H9 (cell line): ENCODE data around the gene FAM78A. TPM values are rescaled to one million over a fixed set of nuclear protein-coding genes. Genes with fewer than 3 reads are reported as not detected.
A peak's percentile ranks its signal among the peaks of the same experiment; 100 is the strongest.

Source experiments
- DNase-seq: peaks from one replicate; pipeline ENCODE4 v3.0.0-alpha.2; 2017
- H2AFZ ChIP-seq: one replicate; pipeline ENCODE4 v1.6.1; 2013; ENCODE audit warnings: mild to moderate bottlenecking, low read length, control low read depth, moderate library complexity
- H2AK5ac ChIP-seq: 2 replicates; pipeline ENCODE4 v1.6.1; 2013; ENCODE audit warnings: low read length, control low read depth, mixed read lengths; ENCODE audit not compliant: insufficient read length
- H2BK120ac ChIP-seq: one replicate; pipeline ENCODE4 v1.6.1; 2013; ENCODE audit warnings: low read depth, mild to moderate bottlenecking, low read length, control low read depth, inconsistent platforms; ENCODE audit not compliant: poor library complexity, severe bottlenecking
- H2BK12ac ChIP-seq: 2 replicates; pipeline ENCODE4 v1.6.1; 2013; ENCODE audit warnings: low read length, control low read depth, mixed read lengths, low read depth; ENCODE audit not compliant: insufficient read length
- H2BK15ac ChIP-seq: 2 replicates; pipeline ENCODE4 v1.6.1; 2013; ENCODE audit warnings: low read depth, low read length, control low read depth
- H2BK20ac ChIP-seq: one replicate; pipeline ENCODE4 v1.6.1; 2013; ENCODE audit warnings: low read depth, mild to moderate bottlenecking, low read length, control low read depth, inconsistent platforms; ENCODE audit not compliant: poor library complexity, severe bottlenecking
- H2BK5ac ChIP-seq: 2 replicates; pipeline ENCODE4 v1.6.1; 2013; ENCODE audit warnings: low read length, control low read depth, mixed read lengths; ENCODE audit not compliant: insufficient read length
- H3K14ac ChIP-seq: 2 replicates; pipeline ENCODE4 v1.6.1; 2013; ENCODE audit warnings: low read length, control low read depth; ENCODE audit not compliant: insufficient read depth
- H3K18ac ChIP-seq: 2 replicates; pipeline ENCODE4 v1.6.1; 2013; ENCODE audit warnings: low read depth, mild to moderate bottlenecking, mixed read lengths, low read length, control low read depth; ENCODE audit not compliant: insufficient read length
- H3K23ac ChIP-seq: 2 replicates; pipeline ENCODE4 v1.6.1; 2013; ENCODE audit warnings: low read length, control low read depth, mixed read lengths, low read depth; ENCODE audit not compliant: insufficient read length
- H3K23me2 ChIP-seq: 2 replicates; pipeline ENCODE4 v1.6.1; 2013; ENCODE audit warnings: low read depth, mild to moderate bottlenecking, mixed read lengths, low read length, control low read depth; ENCODE audit not compliant: insufficient read length, poor library complexity, severe bottlenecking
- H3K27ac ChIP-seq: 2 replicates; pipeline ENCODE4 v1.5.1; 2013; ENCODE audit warnings: low read length, control low read depth, mixed read lengths, low read depth; ENCODE audit not compliant: insufficient read length
- H3K27me3 ChIP-seq: 2 replicates; pipeline ENCODE4 v1.6.1; 2013; ENCODE audit warnings: low read length, control low read depth, inconsistent platforms; ENCODE audit not compliant: insufficient read depth
- H3K4ac ChIP-seq: 2 replicates; pipeline ENCODE4 v1.6.1; 2013; ENCODE audit warnings: low read depth, mild to moderate bottlenecking, control low read depth, inconsistent platforms, low read length, moderate library complexity
- H3K4me1 ChIP-seq: 2 replicates; pipeline ENCODE4 v1.6.1; 2013; ENCODE audit warnings: low read length, control low read depth, inconsistent platforms; ENCODE audit not compliant: insufficient read depth
- H3K4me2 ChIP-seq: 2 replicates; pipeline ENCODE4 v1.6.1; 2013; ENCODE audit warnings: low read length, control low read depth, mixed read lengths; ENCODE audit not compliant: insufficient read length, insufficient read depth
- H3K56ac ChIP-seq: 2 replicates; pipeline ENCODE4 v1.6.1; 2013; ENCODE audit warnings: low read depth, mild to moderate bottlenecking, mixed read lengths, low read length, control low read depth; ENCODE audit not compliant: insufficient read length
- H3K79me1 ChIP-seq: 2 replicates; pipeline ENCODE4 v1.6.1; 2013; ENCODE audit warnings: low read depth, mild to moderate bottlenecking, moderate library complexity, low read length, control low read depth, inconsistent platforms; ENCODE audit not compliant: insufficient read depth, poor library complexity, severe bottlenecking
- H3K79me2 ChIP-seq: 2 replicates; pipeline ENCODE4 v1.6.1; 2013; ENCODE audit warnings: low read length, control low read depth, inconsistent platforms; ENCODE audit not compliant: insufficient read depth
- H3K9ac ChIP-seq: 2 replicates; pipeline ENCODE4 v1.6.1; 2013; ENCODE audit warnings: low read length, control low read depth, mixed read lengths; ENCODE audit not compliant: insufficient read length; ENCODE audit errors: extremely low read depth
- H3K9me3 ChIP-seq: one replicate; pipeline ENCODE4 v1.6.1; 2013; ENCODE audit warnings: low read depth, low read length, inconsistent platforms; ENCODE audit not compliant: control insufficient read depth
- H3T11ph ChIP-seq: one replicate; pipeline ENCODE4 v1.6.1; 2013; ENCODE audit warnings: mild to moderate bottlenecking, low read length, control low read depth, inconsistent platforms
- H4K20me1 ChIP-seq: one replicate; pipeline ENCODE4 v1.6.1; 2013; ENCODE audit not compliant: control insufficient read depth, insufficient read length, insufficient read depth
- H4K5ac ChIP-seq: 2 replicates; pipeline ENCODE4 v1.6.1; 2013; ENCODE audit warnings: low read depth, mild to moderate bottlenecking, mixed read lengths, low read length, control low read depth; ENCODE audit not compliant: insufficient read length
- H4K8ac ChIP-seq: replicated peaks from 2 replicates; pipeline ENCODE4 v1.6.1; 2013; ENCODE audit warnings: low read length, control low read depth, mixed read lengths, low read depth; ENCODE audit not compliant: insufficient read length
- H4K91ac ChIP-seq: 2 replicates; pipeline ENCODE4 v1.6.1; 2013; ENCODE audit warnings: low read depth, mild to moderate bottlenecking, moderate library complexity, mixed read lengths, low read length, control low read depth; ENCODE audit not compliant: insufficient read length
- H3K27ac Mint-ChIP-seq, 3 experiments: 2 replicates in 2 of 3; 3 replicates in 1 of 3; pipeline ENCODE4 v1.8.0; 2020 to 2021; ENCODE audit warnings: mixed read lengths in 3 of 3, mild to moderate bottlenecking in 1 of 3, moderate library complexity in 1 of 3
- H3K27me3 Mint-ChIP-seq: 2 replicates; pipeline ENCODE4 v1.8.0; 2021; ENCODE audit warnings: low read depth, mild to moderate bottlenecking, moderate library complexity, mixed read lengths
- H3K36me3 Mint-ChIP-seq, 3 experiments: 2 replicates in 2 of 3; 3 replicates in 1 of 3; pipeline ENCODE4 v1.8.0; 2020 to 2021; ENCODE audit warnings: low read depth in 3 of 3, mixed read lengths in 3 of 3; ENCODE audit not compliant: insufficient read depth in 1 of 3
- H3K4me1 Mint-ChIP-seq, 2 experiments: 2 replicates each; pipeline ENCODE4 v1.8.0; 2020; ENCODE audit warnings: mixed read lengths in 2 of 2
- H3K4me3 Mint-ChIP-seq, 2 experiments: 2 replicates in 1 of 2; 3 replicates in 1 of 2; pipeline ENCODE4 v1.8.0; 2020 to 2021; ENCODE audit warnings: mild to moderate bottlenecking in 2 of 2, mixed read lengths in 2 of 2, moderate library complexity in 1 of 2
- H3K9me3 Mint-ChIP-seq, 2 experiments: 2 replicates in 1 of 2; 3 replicates in 1 of 2; pipeline ENCODE4 v1.8.0; 2020; ENCODE audit warnings: mild to moderate bottlenecking in 2 of 2, mixed read lengths in 2 of 2, moderate library complexity in 1 of 2
- CTCF ChIP-seq: fragments of 200-600 bp; sonication (generic); conservative IDR thresholded peaks from 3 replicates; pipeline ENCODE4 v1.8.0; 2021; ENCODE audit warnings: antibody characterized with exemption, mild to moderate bottlenecking
- WGBS: extraction: QIAGEN DNeasy Blood & Tissue Kit; methylation state at CpG from one replicate; pipeline ENCODE4 v1.1.7; 2013; ENCODE audit warnings: missing lambda C conversion rate, low lambda C conversion rate, mixed read lengths; ENCODE audit not compliant: insufficient read length; ENCODE audit errors: extremely low coverage; 5-methylcytosine and 5-hydroxymethylcytosine counted together
- total RNA-seq: library from RNA; stranded (reverse); gene quantifications from 2 replicates; pipeline ENCODE4 v1.2.1, GENCODE V29; 2021

Gene FAM78A
- total RNA-seq, 1 experiment from 2014 or later: 1.9 TPM

DNA sequence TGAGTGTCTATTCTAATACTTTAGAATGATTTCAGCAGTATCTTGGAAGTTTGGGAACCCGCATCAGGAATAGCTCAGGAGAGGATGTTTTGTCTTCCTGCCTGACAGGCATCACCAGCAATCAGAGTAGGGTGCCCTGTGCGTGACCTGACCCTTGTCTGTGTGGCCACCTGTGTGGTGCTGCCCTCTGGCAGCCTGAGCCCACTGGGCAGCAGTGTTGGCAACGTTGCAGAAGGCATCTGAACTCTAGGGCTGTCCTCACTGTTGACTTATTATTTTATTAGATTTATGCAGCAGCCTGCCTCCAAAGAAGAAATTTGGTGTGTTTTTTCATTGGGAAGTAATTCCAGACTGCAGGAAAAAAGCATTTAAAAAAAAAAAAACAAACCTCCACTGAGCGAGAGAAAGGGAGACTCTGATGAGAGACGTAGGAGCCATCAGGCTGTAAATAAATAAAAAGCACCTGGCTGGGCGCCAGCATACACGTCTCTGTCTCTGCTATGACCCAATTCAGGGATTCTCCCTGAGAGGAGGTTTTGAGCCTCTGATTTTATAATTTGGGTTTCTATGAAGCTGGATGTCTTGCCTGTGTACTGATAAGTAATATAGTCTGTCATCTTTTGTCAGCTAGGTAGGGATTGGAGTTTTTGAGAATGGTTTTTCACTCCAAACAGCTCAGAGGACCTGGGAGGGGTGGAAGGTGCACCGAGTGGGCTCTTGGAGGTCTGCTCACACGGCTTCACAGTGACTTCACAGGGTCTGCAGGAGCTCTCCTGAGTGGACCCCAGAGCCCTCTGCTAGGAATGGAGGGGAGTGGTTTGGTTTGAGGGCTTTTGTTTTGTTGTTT lies 49.0 kb downstream of the FAM78A start:
- Histone ChIP-seq H2AK5ac (no peak overlapping the region), H3K9me3 (no peaks in the 10 kb centered on the region), H3K56ac (no peak overlapping the region), H3K79me1 (no peaks in the 10 kb centered on the region), H4K5ac (no peak overlapping the region), H3T11ph (no peak overlapping the region), H3K4ac (no peak overlapping the region), H3K79me2 (no peaks in the 10 kb centered on the region), H3K14ac (no peak overlapping the region), H3K9ac (no peak overlapping the region), H4K8ac (no peak overlapping the region), H2BK120ac (no peak overlapping the region), H3K18ac (no peak overlapping the region), H4K20me1 (no peaks in the 10 kb centered on the region), H2BK5ac (no peak overlapping the region), H3K23ac (no peak overlapping the region), H3K23me2 (no peaks in the 10 kb centered on the region), H2BK15ac (no peak overlapping the region), H2BK20ac (no peak overlapping the region), H3K27ac (no peak overlapping the region), H3K4me2 (no peak overlapping the region), H4K91ac (no peak overlapping the region), H2AFZ (no peak overlapping the region), H2BK12ac (no peak overlapping the region), H3K27me3 (no peaks in the 10 kb centered on the region), H3K4me1 (peaks cover 19% of the 10 kb centered on the region; the same call in 1 of the 2 replicates)
- H3K27ac Mint-ChIP-seq: peak overlapping the region in 2 of 3 experiments; percentile 32 to 75; a peak in 3 of 7 replicates
- WGBS: no CpG with 5 or more reads among the region's 9 CpGs
- DNase-seq: no peak
- H3K4me3 Mint-ChIP-seq: no peak overlapping the region
- peaks cover 21% of the 10 kb centered on the region in 2 experiments for H3K4me1 Mint-ChIP-seq
- no peaks in the 10 kb centered on the region for H3K27me3 Mint-ChIP-seq
- TF ChIP-seq CTCF: no peak
- H3K36me3 Mint-ChIP-seq: peaks cover 10 to 50% (median 46%) of the 10 kb centered on the region in 3 experiments; a peak in 6 of 7 replicates
- no peaks in the 10 kb centered on the region for H3K9me3 Mint-ChIP-seq
